ENCODE results near the gene ELL2. TPM values are rescaled to one million over a fixed set of nuclear protein-coding genes. Genes with fewer than 3 reads are reported as not detected.

ELL2 gene
- polyA plus RNA-seq, 1 donor from 2014 or later: 1.4 TPM

DNA sequence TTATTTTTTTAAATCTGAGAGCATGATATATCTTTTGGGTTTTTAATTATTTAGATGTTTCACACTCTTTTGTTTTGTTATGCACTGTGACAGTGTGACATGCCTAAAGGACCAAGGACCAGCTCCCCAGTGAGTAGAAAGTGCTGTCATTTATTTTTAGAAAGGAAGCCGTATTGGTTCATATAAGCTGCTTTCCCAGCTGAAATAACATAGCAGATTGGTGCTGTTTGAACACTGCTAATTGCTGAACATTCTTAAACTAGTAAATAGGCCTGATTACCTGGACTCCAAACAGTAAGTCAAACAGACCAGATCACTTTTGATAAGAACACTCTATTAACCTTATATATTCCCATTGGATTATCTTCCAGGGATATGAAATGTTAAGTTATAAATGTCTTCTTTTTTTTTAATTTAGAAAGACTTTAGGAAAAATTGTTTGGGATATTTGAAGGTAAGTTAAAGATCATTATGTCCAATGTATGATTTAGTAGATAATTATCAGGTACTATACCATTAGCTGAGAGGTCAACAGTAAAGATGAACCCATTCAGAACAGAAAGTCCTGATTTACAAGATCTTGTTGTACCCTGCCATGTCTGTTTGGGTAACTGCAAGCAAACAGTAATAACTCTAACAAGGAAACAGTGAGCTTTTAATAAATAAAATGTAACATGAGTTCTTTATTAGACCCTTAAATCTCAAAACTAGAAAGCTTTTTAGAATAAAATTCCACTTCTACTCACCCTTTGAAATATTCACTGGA is 27.8 kb upstream of the ELL2 start:
- Histone ChIP-seq H3K27me3 (ENCODE audit: insufficient read depth, low read depth, low read length) (no peaks in the 10 kb centered on the region), H3K9ac (ENCODE audit: low read length) (no peak overlapping the region), H3K9me2 (ENCODE audit: insufficient read depth, low read length) (no peaks in the 10 kb centered on the region), H3K4me2 (ENCODE audit: low read length) (no peak overlapping the region), H3F3A (ENCODE audit: insufficient read depth, low read length, poor library complexity, severe bottlenecking) (no peaks in the 10 kb centered on the region), H3K27ac (ENCODE audit: low read length) (no peak overlapping the region), H3K36me3 (ENCODE audit: insufficient read depth, low read length) (no peaks in the 10 kb centered on the region), H4K20me1 (ENCODE audit: insufficient read depth) (no peaks in the 10 kb centered on the region), H3K79me2 (replicated peaks; ENCODE audit: insufficient read depth, low read length) (no peaks in the 10 kb centered on the region), H3K9me3 (ENCODE audit: low read length) (no peaks in the 10 kb centered on the region), H2AFZ (ENCODE audit: low read depth, low read length) (no peak overlapping the region), H3K4me3 (ENCODE audit: low read length) (no peak overlapping the region)
- TF ChIP-seq MXI1 (conservative IDR thresholded peaks at IDR 0.05; ENCODE audit: poor library complexity, severe bottlenecking) (no peak), EZH2 (IDR thresholded peaks at IDR 0.05; ENCODE audit: borderline replicate concordance, insufficient read depth, low read length, poor library complexity, severe bottlenecking) (no peak), EP300 (conservative IDR thresholded peaks at IDR 0.05; ENCODE audit: poor library complexity, severe bottlenecking) (no peak), SMC3 (conservative IDR thresholded peaks at IDR 0.05; ENCODE audit: poor library complexity) (no peak), POLR2AphosphoS5 (IDR thresholded peaks at IDR 0.05) (no peak), TAF1 (IDR thresholded peaks at IDR 0.05; ENCODE audit: low read depth) (no peak), RAD21 (conservative IDR thresholded peaks at IDR 0.05) (no peak)
- TF ChIP-seq, protein P1, sequence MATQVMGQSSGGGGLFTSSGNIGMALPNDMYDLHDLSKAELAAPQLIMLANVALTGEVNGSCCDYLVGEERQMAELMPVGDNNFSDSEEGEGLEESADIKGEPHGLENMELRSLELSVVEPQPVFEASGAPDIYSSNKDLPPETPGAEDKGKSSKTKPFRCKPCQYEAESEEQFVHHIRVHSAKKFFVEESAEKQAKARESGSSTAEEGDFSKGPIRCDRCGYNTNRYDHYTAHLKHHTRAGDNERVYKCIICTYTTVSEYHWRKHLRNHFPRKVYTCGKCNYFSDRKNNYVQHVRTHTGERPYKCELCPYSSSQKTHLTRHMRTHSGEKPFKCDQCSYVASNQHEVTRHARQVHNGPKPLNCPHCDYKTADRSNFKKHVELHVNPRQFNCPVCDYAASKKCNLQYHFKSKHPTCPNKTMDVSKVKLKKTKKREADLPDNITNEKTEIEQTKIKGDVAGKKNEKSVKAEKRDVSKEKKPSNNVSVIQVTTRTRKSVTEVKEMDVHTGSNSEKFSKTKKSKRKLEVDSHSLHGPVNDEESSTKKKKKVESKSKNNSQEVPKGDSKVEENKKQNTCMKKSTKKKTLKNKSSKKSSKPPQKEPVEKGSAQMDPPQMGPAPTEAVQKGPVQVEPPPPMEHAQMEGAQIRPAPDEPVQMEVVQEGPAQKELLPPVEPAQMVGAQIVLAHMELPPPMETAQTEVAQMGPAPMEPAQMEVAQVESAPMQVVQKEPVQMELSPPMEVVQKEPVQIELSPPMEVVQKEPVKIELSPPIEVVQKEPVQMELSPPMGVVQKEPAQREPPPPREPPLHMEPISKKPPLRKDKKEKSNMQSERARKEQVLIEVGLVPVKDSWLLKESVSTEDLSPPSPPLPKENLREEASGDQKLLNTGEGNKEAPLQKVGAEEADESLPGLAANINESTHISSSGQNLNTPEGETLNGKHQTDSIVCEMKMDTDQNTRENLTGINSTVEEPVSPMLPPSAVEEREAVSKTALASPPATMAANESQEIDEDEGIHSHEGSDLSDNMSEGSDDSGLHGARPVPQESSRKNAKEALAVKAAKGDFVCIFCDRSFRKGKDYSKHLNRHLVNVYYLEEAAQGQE (IDR thresholded peaks at IDR 0.05; ENCODE audit: borderline replicate concordance): no peak
- TF ChIP-seq, protein P2, sequence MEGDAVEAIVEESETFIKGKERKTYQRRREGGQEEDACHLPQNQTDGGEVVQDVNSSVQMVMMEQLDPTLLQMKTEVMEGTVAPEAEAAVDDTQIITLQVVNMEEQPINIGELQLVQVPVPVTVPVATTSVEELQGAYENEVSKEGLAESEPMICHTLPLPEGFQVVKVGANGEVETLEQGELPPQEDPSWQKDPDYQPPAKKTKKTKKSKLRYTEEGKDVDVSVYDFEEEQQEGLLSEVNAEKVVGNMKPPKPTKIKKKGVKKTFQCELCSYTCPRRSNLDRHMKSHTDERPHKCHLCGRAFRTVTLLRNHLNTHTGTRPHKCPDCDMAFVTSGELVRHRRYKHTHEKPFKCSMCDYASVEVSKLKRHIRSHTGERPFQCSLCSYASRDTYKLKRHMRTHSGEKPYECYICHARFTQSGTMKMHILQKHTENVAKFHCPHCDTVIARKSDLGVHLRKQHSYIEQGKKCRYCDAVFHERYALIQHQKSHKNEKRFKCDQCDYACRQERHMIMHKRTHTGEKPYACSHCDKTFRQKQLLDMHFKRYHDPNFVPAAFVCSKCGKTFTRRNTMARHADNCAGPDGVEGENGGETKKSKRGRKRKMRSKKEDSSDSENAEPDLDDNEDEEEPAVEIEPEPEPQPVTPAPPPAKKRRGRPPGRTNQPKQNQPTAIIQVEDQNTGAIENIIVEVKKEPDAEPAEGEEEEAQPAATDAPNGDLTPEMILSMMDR (IDR thresholded peaks at IDR 0.05; ENCODE audit: poor library complexity, severe bottlenecking): no peak

DNA sequence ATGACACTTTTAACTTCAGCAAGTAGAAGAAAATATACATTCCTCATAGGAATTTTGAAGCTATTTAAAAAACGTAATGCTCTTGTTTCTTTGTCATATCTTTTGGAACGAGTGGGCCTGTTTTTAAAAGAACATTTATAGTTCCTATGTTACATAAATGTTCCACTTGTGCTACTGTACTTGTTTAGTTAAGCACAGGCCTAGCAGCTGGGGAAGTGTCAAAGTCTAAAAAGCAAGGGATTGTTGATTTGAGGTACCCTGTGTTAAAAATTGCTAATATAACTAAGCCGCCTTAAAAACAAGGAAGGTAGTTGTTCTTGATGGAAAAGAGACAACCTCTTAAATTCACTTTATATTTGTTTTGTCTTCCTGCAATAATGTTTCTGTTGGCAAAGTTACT is 27.2 kb upstream of the ELL2 start:
- TF ChIP-seq TAF1 (IDR thresholded peaks at IDR 0.05; ENCODE audit: low read depth): no peak
- no peak for TF ChIP-seq MXI1 (conservative IDR thresholded peaks at IDR 0.05; ENCODE audit: poor library complexity, severe bottlenecking)
- TF ChIP-seq SMC3 (conservative IDR thresholded peaks at IDR 0.05; ENCODE audit: poor library complexity): no peak
- TF ChIP-seq, protein P2 (IDR thresholded peaks at IDR 0.05; ENCODE audit: poor library complexity, severe bottlenecking): no peak
- TF ChIP-seq EP300 (conservative IDR thresholded peaks at IDR 0.05; ENCODE audit: poor library complexity, severe bottlenecking): no peak
- TF ChIP-seq POLR2AphosphoS5 (IDR thresholded peaks at IDR 0.05): no peak
- TF ChIP-seq, protein P1 (IDR thresholded peaks at IDR 0.05; ENCODE audit: borderline replicate concordance): no peak
- no peak for TF ChIP-seq EZH2 (IDR thresholded peaks at IDR 0.05; ENCODE audit: borderline replicate concordance, insufficient read depth, low read length, poor library complexity, severe bottlenecking)
- TF ChIP-seq RAD21 (conservative IDR thresholded peaks at IDR 0.05): no peak
- H3K27ac ChIP-seq (ENCODE audit: low read length): no peak overlapping the region

More for the DNA sequence above, 27.2 kb upstream of the ELL2 start:
- Histone ChIP-seq H4K20me1 (ENCODE audit: insufficient read depth) (no peaks in the 10 kb centered on the region), H3K79me2 (replicated peaks; ENCODE audit: insufficient read depth, low read length) (no peaks in the 10 kb centered on the region), H3K9me3 (ENCODE audit: low read length) (no peaks in the 10 kb centered on the region), H3K27me3 (ENCODE audit: insufficient read depth, low read depth, low read length) (no peaks in the 10 kb centered on the region), H3K4me3 (ENCODE audit: low read length) (no peak overlapping the region), H2AFZ (ENCODE audit: low read depth, low read length) (no peak overlapping the region), H3K9me2 (ENCODE audit: insufficient read depth, low read length) (no peaks in the 10 kb centered on the region), H3K4me2 (ENCODE audit: low read length) (no peak overlapping the region), H3K36me3 (ENCODE audit: insufficient read depth, low read length) (no peaks in the 10 kb centered on the region), H3F3A (ENCODE audit: insufficient read depth, low read length, poor library complexity, severe bottlenecking) (no peaks in the 10 kb centered on the region), H3K9ac (ENCODE audit: low read length) (no peak overlapping the region)

All from neural cell (in vitro differentiated cells).